HEK293 (cell line): Measurements from ENCODE around the gene SLC25A44.

ENCODE experiments used
- CTCF ChIA-PET: fragments of 350-600 bp; formaldehyde crosslinking; extraction: SDS; loops from one replicate; lab custom pipeline; 2021; ENCODE audit warnings: antibody characterized with exemption; lab: Yijun Ruan, JAX
- POLR2A ChIA-PET: fragments of 300-600 bp; formaldehyde crosslinking; extraction: SDS; loops from one replicate; lab custom pipeline; 2020; ENCODE audit warnings: antibody characterized with exemption, inconsistent platforms; lab: Yijun Ruan, JAX
- H3K27ac ChIP-seq: fragments of 200-500 bp; sonication (Bioruptor generic); 2 replicates; pipeline ENCODE4 v1.5.1; 2014; ENCODE audit warnings: low read depth, low read length, control low read depth, inconsistent platforms; ENCODE audit errors: extremely low read depth
- H3K36me3 ChIP-seq, 2 experiments: fragments of 200-500 bp in 1 of 2; sonication (Bioruptor generic) in 1 of 2; 1 replicate in 1 of 2; 2 replicates in 1 of 2; pipeline ENCODE4 v1.5.1; 2014 to 2017; ENCODE audit warnings: inconsistent platforms in 2 of 2, low read length in 2 of 2; ENCODE audit not compliant: control insufficient read depth in 2 of 2, insufficient read depth in 1 of 2
- H3K4me1 ChIP-seq: fragments of 200-500 bp; sonication (Bioruptor generic); 2 replicates; pipeline ENCODE4 v1.5.1; 2014; ENCODE audit warnings: mild to moderate bottlenecking, low read length, inconsistent platforms; ENCODE audit not compliant: control insufficient read depth, insufficient read depth
- H3K4me3 ChIP-seq: 2 replicates; pipeline ENCODE4 v1.5.1; 2011; ENCODE audit warnings: low read depth, mild to moderate bottlenecking, control low read depth, low read length, moderate library complexity
- H3K9me3 ChIP-seq: fragments of 200-500 bp; sonication (Bioruptor generic); 2 replicates; pipeline ENCODE4 v1.5.1; 2014; ENCODE audit warnings: low read depth, low read length, inconsistent platforms; ENCODE audit not compliant: control insufficient read depth, insufficient read depth
- GFI1B ChIP-seq: fragments of 450-650 bp; formaldehyde crosslinking; IDR thresholded peaks from 2 replicates; pipeline ENCODE4 v1.5.1; 2016; ENCODE audit warnings: missing biosample characterization, missing genetic modification characterization
- GLI4 ChIP-seq: fragments of 450-650 bp; formaldehyde crosslinking; IDR thresholded peaks from 2 replicates; pipeline ENCODE4 v1.5.1; 2016; ENCODE audit warnings: missing biosample characterization, missing genetic modification characterization
- GLIS1 ChIP-seq: fragments of 450-650 bp; formaldehyde crosslinking; IDR thresholded peaks from 2 replicates; pipeline ENCODE4 v1.5.1; 2016; ENCODE audit warnings: missing biosample characterization, missing genetic modification characterization
- IKZF3 ChIP-seq: fragments of 450-650 bp; IDR thresholded peaks from 2 replicates; pipeline ENCODE4 v1.5.0; 2018; ENCODE audit warnings: missing biosample characterization, mild to moderate bottlenecking, missing genetic modification characterization, moderate library complexity
- KLF16 ChIP-seq: fragments of 450-650 bp; formaldehyde crosslinking; IDR thresholded peaks from 2 replicates; pipeline ENCODE4 v1.5.1; 2017; ENCODE audit warnings: missing biosample characterization, missing genetic modification characterization
- PRDM1 ChIP-seq: fragments of 450-650 bp; formaldehyde crosslinking; IDR thresholded peaks from 2 replicates; pipeline ENCODE4; 2016; ENCODE audit warnings: missing biosample characterization, missing genetic modification characterization
- SP2 ChIP-seq: fragments of 450-650 bp; formaldehyde crosslinking; IDR thresholded peaks from 2 replicates; pipeline ENCODE4 v1.5.1; 2016; ENCODE audit warnings: missing biosample characterization, missing genetic modification characterization
- TCF7L2 ChIP-seq: IDR thresholded peaks from 2 replicates; pipeline ENCODE4 v1.6.1; 2011; ENCODE audit warnings: low read depth, mild to moderate bottlenecking, inconsistent platforms, low read length, moderate library complexity, borderline replicate concordance
- TRIM28 ChIP-seq: IDR thresholded peaks from 2 replicates; pipeline ENCODE4 v1.6.1; 2011; ENCODE audit warnings: low read length, control low read depth, borderline replicate concordance
- ZBTB21 ChIP-seq: fragments of 450-650 bp; formaldehyde crosslinking; IDR thresholded peaks from 2 replicates; pipeline ENCODE4 v1.5.1; 2017; ENCODE audit warnings: missing biosample characterization, missing genetic modification characterization
- ZEB2 ChIP-seq: fragments of 450-650 bp; formaldehyde crosslinking; IDR thresholded peaks from 2 replicates; pipeline ENCODE4 v1.5.1; 2016; ENCODE audit warnings: missing biosample characterization, missing genetic modification characterization
- ZFHX2 ChIP-seq: fragments of 450-650 bp; formaldehyde crosslinking; conservative IDR thresholded peaks from 2 replicates; pipeline ENCODE4 v1.5.1; 2016; ENCODE audit warnings: missing biosample characterization, missing genetic modification characterization
- ZFP41 ChIP-seq: fragments of 450-650 bp; formaldehyde crosslinking; IDR thresholded peaks from 2 replicates; pipeline ENCODE4 v1.5.1; 2016; ENCODE audit warnings: missing biosample characterization, missing genetic modification characterization, borderline replicate concordance
- ZFP69B ChIP-seq: fragments of 450-650 bp; formaldehyde crosslinking; IDR thresholded peaks from 2 replicates; pipeline ENCODE4 v1.5.1; 2016; ENCODE audit warnings: missing biosample characterization, missing genetic modification characterization
- ZNF10 ChIP-seq: fragments of 450-650 bp; formaldehyde crosslinking; IDR thresholded peaks from 2 replicates; pipeline ENCODE4 v1.5.1; 2017; ENCODE audit warnings: missing biosample characterization, missing genetic modification characterization
- ZNF146 ChIP-seq: fragments of 450-650 bp; formaldehyde crosslinking; IDR thresholded peaks from 2 replicates; pipeline ENCODE4 v1.5.1; 2016; ENCODE audit warnings: missing biosample characterization, missing genetic modification characterization
- ZNF24 ChIP-seq: fragments of 450-650 bp; formaldehyde crosslinking; IDR thresholded peaks from 2 replicates; pipeline ENCODE4 v1.5.1; 2016; ENCODE audit warnings: missing biosample characterization, missing genetic modification characterization
- ZNF292 ChIP-seq: fragments of 450-650 bp; formaldehyde crosslinking; IDR thresholded peaks from 2 replicates; pipeline ENCODE4 v1.5.1; 2016; ENCODE audit warnings: low read depth, missing biosample characterization, missing genetic modification characterization, borderline replicate concordance
- ZNF341 ChIP-seq: fragments of 450-650 bp; formaldehyde crosslinking; IDR thresholded peaks from 2 replicates; pipeline ENCODE4; 2016; ENCODE audit warnings: low read depth, missing biosample characterization, missing genetic modification characterization
- ZNF426 ChIP-seq: fragments of 450-650 bp; formaldehyde crosslinking; IDR thresholded peaks from 2 replicates; pipeline ENCODE4 v1.5.1; 2017; ENCODE audit warnings: missing biosample characterization, missing genetic modification characterization, mild to moderate bottlenecking, inconsistent platforms, moderate library complexity
- ZNF433 ChIP-seq: fragments of 450-650 bp; formaldehyde crosslinking; IDR thresholded peaks from 2 replicates; pipeline ENCODE4 v1.5.1; 2016; ENCODE audit warnings: missing biosample characterization, missing genetic modification characterization, low read depth
- ZNF521 ChIP-seq: fragments of 450-650 bp; formaldehyde crosslinking; IDR thresholded peaks from 2 replicates; pipeline ENCODE4 v1.5.1; 2017; ENCODE audit warnings: missing biosample characterization, mild to moderate bottlenecking, missing genetic modification characterization
- ZNF530 ChIP-seq: fragments of 450-650 bp; formaldehyde crosslinking; IDR thresholded peaks from 2 replicates; pipeline ENCODE4 v1.5.1; 2016; ENCODE audit warnings: low read depth, missing biosample characterization, missing genetic modification characterization
- ZNF571 ChIP-seq: fragments of 450-650 bp; formaldehyde crosslinking; IDR thresholded peaks from 2 replicates; pipeline ENCODE4 v1.5.0; 2017; ENCODE audit warnings: missing biosample characterization, missing genetic modification characterization
- ZNF664 ChIP-seq: fragments of 450-650 bp; formaldehyde crosslinking; IDR thresholded peaks from 2 replicates; pipeline ENCODE4 v1.5.1; 2016; ENCODE audit warnings: missing biosample characterization, missing genetic modification characterization
- ZNF777 ChIP-seq: fragments of 450-650 bp; formaldehyde crosslinking; IDR thresholded peaks from 2 replicates; pipeline ENCODE4 v1.5.1; 2017; ENCODE audit warnings: missing biosample characterization, missing genetic modification characterization, borderline replicate concordance
- ZNF792 ChIP-seq: fragments of 450-650 bp; formaldehyde crosslinking; IDR thresholded peaks from 2 replicates; pipeline ENCODE4 v1.5.1; 2016; ENCODE audit warnings: missing biosample characterization, missing genetic modification characterization
- ZSCAN30 ChIP-seq: fragments of 450-650 bp; IDR thresholded peaks from 2 replicates; pipeline ENCODE4 v1.5.1; 2018; ENCODE audit warnings: missing biosample characterization, mild to moderate bottlenecking, missing genetic modification characterization, moderate library complexity
- TF ChIP-seq, protein P1 (sequence below): fragments of 450-650 bp; formaldehyde crosslinking; IDR thresholded peaks from 2 replicates; pipeline ENCODE4 v1.5.1; 2017; ENCODE audit warnings: missing biosample characterization, missing genetic modification characterization
- TF ChIP-seq, protein P2 (sequence below): fragments of 450-650 bp; formaldehyde crosslinking; IDR thresholded peaks from 2 replicates; pipeline ENCODE4 v1.5.1; 2017; ENCODE audit warnings: missing biosample characterization, mild to moderate bottlenecking, missing genetic modification characterization, moderate library complexity

Gene SLC25A44

DNA sequence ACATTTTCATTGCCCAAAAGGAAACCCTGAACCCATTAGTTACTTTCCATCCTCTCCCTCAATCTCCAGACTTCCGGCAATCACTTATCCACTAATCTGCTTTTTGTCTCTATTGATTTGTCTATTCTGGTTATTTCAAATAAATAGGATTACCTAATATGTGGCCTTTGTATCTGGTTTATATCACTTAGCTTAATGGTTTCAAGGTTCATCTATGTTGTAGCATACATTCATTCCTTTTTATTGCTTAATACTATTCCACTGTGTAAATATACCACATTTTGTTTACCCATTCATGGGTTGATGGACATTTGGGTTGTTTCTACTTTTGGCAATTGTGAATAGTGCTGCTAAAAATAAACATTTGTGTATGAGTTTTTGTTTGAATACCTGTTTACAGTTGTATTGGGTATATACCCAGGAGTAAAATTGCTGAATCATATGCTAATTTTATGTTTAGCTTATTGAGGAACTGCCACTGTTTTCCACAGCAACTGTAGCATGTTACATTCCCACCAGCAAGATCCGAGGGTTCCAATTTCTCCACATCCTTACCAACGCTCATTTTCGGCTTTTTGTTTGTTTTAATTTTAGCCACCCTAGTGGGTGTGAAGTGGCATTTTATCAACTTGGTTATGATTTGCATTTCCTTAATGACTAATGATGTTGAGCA lies 2.5 kb upstream of the SLC25A44 start:
- H3K4me1 ChIP-seq, result peaks cover 3% of the 10 kb centered on the region; the same call in 1 of the 2 replicates
- H3K9me3 ChIP-seq, result no peaks in the 10 kb centered on the region
- H3K36me3 ChIP-seq, result peaks cover 0 to 12% of the 10 kb centered on the region in 2 experiments; a peak in 1 of 3 replicates
- ChIA-PET CTCF (no interaction called here), POLR2A (no interaction called here)
- no peak overlapping the region for H3K4me3 ChIP-seq
- H3K27ac ChIP-seq, result no peak overlapping the region
- TF ChIP-seq IKZF3 (tag by site-specific recombination) (no peak), ZNF521 (no peak), ZNF146 (tag by site-specific recombination) (peak; percentile 88)
- TF ChIP-seq, protein P1, sequence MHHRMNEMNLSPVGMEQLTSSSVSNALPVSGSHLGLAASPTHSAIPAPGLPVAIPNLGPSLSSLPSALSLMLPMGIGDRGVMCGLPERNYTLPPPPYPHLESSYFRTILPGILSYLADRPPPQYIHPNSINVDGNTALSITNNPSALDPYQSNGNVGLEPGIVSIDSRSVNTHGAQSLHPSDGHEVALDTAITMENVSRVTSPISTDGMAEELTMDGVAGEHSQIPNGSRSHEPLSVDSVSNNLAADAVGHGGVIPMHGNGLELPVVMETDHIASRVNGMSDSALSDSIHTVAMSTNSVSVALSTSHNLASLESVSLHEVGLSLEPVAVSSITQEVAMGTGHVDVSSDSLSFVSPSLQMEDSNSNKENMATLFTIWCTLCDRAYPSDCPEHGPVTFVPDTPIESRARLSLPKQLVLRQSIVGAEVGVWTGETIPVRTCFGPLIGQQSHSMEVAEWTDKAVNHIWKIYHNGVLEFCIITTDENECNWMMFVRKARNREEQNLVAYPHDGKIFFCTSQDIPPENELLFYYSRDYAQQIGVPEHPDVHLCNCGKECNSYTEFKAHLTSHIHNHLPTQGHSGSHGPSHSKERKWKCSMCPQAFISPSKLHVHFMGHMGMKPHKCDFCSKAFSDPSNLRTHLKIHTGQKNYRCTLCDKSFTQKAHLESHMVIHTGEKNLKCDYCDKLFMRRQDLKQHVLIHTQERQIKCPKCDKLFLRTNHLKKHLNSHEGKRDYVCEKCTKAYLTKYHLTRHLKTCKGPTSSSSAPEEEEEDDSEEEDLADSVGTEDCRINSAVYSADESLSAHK, result no peak

DNA sequence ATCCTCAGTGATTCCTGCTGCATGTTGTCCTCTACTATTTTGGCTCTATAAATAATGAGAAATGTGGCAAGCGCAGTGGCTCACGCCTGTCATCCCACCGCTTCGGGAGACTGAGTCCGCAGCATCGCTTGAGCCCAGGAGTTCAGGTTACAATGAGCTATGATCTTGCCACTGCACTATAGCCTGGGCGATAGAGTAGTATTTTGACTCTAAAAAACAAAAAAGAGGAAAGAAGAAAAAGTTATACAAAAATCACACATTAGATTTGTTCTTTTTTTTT lies 756 bp upstream of the SLC25A44 start:
- TF ChIP-seq TCF7L2 (no peak), GLI4 (tag by site-specific recombination) (no peak)
- TF ChIP-seq, all 188 proteins: peak for 0
- H3K27ac ChIP-seq, result peak overlapping the region; percentile 65; the same call in 1 of the 2 replicates
- ChIA-PET CTCF (interaction anchor here (0.8 to 0.9 kb wide), 2 partner anchors 20 to 47 kb away, joined by 3 to 4 read pairs; no protein-coding TSS in a partner anchor), POLR2A (interaction anchor here (0.8 to 2.4 kb wide), 5 partner anchors 20 to 81 kb away, joined by 3 to 49 read pairs (median 4); partner anchors contain the start of genes LMNA and PMF1)
- H3K4me1 ChIP-seq, result peaks cover 3% of the 10 kb centered on the region; the same call in 1 of the 2 replicates
- peaks cover 0 to 23% of the 10 kb centered on the region in 2 experiments; a peak in 1 of 3 replicates for H3K36me3 ChIP-seq
- H3K4me3 ChIP-seq, result peak overlapping the region; percentile 50
- H3K9me3 ChIP-seq, result no peaks in the 10 kb centered on the region

DNA sequence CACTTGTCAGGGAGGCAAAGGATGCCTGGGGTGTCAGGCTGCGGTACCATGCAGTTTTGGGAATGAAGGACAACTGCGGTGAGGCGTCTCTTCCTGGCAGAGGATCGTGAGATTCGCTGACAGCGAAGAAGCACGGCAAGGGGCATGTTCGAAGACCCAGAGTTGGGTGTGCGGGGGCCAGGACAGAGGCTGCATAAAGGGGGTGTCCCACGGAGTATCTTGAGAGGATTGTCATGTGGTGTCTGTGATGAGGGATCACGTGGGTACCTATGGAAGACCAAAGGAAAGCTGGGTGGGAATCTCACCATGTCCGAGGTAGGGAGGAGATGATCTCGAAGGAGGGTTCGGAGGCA lies 372 bp downstream of the SLC25A44 start:
- POLR2A ChIA-PET, result interaction anchor here (0.6 to 2.4 kb wide), 8 partner anchors 9 to 112 kb away, joined by 3 to 49 read pairs (median 3); partner anchors contain the start of genes LMNA and PMF1
- Histone ChIP-seq H3K4me1 (peaks cover 3% of the 10 kb centered on the region; the same call in 1 of the 2 replicates), H3K4me3 (peak overlapping the region; percentile 80), H3K9me3 (no peaks in the 10 kb centered on the region), H3K27ac (peak overlapping the region; percentile 50; the same call in 1 of the 2 replicates), H3K36me3 (peaks cover 0 to 32% of the 10 kb centered on the region in 2 experiments; a peak in 1 of 3 replicates)
- CTCF ChIA-PET, result interaction anchor here (1.1 to 1.5 kb wide), 2 partner anchors 9 to 31 kb away, joined by 4 to 7 read pairs; no protein-coding TSS in a partner anchor
- TF ChIP-seq ZNF571 (tag by site-specific recombination), result no peak
- TF ChIP-seq ZNF341 (tag by site-specific recombination), result no peak
- TF ChIP-seq ZNF664, result no peak
- TF ChIP-seq ZNF792 (tag by site-specific recombination), result no peak
- no peak for TF ChIP-seq ZNF530 (tag by site-specific recombination)
- no peak for TF ChIP-seq TRIM28
- 0 out of 2 replicates have a peak, but pooled peaks have one; percentile 31 for TF ChIP-seq ZNF777 (tag by site-specific recombination)
- TF ChIP-seq, protein P2, sequence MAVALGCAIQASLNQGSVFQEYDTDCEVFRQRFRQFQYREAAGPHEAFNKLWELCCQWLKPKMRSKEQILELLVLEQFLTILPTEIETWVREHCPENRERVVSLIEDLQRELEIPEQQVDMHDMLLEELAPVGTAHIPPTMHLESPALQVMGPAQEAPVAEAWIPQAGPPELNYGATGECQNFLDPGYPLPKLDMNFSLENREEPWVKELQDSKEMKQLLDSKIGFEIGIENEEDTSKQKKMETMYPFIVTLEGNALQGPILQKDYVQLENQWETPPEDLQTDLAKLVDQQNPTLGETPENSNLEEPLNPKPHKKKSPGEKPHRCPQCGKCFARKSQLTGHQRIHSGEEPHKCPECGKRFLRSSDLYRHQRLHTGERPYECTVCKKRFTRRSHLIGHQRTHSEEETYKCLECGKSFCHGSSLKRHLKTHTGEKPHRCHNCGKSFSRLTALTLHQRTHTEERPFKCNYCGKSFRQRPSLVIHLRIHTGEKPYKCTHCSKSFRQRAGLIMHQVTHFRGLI (tag by site-specific recombination), result no peak
- TF ChIP-seq PRDM1, result no peak
- no peak for TF ChIP-seq ZSCAN30
- no peak for TF ChIP-seq ZNF292
- TF ChIP-seq ZNF426 (tag by site-specific recombination), result no peak
- TF ChIP-seq ZNF24 (tag by site-specific recombination), result 0 out of 2 replicates have a peak, but pooled peaks have one; percentile 33
- TF ChIP-seq ZFHX2 (tag by site-specific recombination), result 0 out of 2 replicates have a peak, but pooled peaks have one; percentile 4
- no peak for TF ChIP-seq ZNF433
- TF ChIP-seq ZNF10 (tag by site-specific recombination), result no peak
- TF ChIP-seq SP2 (tag by site-specific recombination), result no peak
- TF ChIP-seq GFI1B, result no peak
- TF ChIP-seq GLIS1 (tag by site-specific recombination), result no peak
- TF ChIP-seq ZBTB21 (tag by site-specific recombination), result no peak
- TF ChIP-seq ZEB2 (tag by site-specific recombination), result no peak
- TF ChIP-seq ZFP41 (tag by site-specific recombination), result no peak
- TF ChIP-seq KLF16 (tag by site-specific recombination), result 0 out of 2 replicates have a peak, but pooled peaks have one; percentile 49
- TF ChIP-seq ZFP69B (tag by site-specific recombination), result no peak
